HG02840 (cell line): ENCODE measurements around the gene ARHGDIA.

Experiments
- ATAC-seq: cut with Tn5 transposase; IDR thresholded peaks from one replicate; pipeline ENCODE4 v1.9.1; 2021; ENCODE audit warnings: mild to moderate bottlenecking, moderate library complexity, moderate number of reproducible peaks; ENCODE audit not compliant: unreplicated experiment, low FRiP score

The ARHGDIA gene

DNA sequence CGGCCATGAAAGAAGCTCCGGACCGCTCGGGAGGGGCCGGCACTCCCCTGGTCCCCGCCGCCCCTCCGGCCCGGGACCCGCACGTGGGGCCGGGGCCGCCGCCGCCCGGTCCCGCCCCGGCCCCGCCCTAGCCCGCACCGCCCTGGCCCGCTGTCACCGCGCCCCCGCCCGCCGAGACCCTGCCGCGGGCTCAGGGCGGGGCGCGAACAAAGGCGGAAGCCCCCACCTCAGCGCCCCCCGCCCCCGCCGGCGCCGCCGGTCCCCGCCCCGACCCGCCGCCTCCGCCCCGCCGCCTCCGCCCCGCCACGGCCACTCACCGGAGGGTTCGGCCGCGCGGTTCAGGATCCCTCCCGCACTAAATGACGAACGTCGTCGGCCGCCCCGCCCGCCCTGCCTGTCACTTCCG is at the start of gene ARHGDIA:
Gene ARHGDIA, minus strand, starts transcription at position 357 of the 406 bp plus-strand sequence. CDS start 1,407 bp downstream, outside the sequence.
- peak; percentile 21 for ATAC-seq

DNA sequence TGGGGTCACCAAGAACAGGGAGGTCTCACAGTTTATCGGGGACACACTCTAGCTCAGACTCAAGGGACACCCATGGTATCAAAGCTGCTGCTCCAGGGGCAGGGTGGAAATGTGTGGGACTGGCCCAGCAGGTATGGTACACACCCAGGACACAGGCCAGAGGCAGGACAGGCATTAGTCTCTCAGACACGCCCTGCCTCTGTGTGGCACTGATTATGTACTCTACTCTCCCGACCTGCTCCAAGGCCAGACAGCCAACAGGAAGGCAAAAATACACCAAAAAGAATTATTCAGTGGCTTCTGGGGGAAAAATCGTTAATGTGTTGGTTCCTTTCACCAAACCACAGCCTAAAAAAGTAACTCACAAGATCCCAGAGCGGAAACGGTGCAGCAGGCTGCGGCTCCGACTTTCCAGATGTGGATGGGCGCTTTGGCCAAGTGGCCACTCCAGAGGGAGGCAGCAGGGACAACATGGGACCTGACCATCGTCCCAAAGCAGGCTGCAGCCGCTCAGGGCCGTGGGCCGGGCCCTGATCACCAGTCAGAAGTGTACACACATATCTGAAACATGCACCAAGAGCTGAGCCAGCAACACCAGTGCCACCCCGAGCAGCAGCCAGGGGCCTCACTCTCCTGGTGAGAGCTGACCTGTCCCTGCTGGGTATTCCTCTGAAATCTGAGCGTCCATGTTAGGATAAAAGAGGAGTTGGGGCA is 47.9 kb upstream of the ARHGDIA start:
- no peak for ATAC-seq

- ATAC-seq = peak; percentile 20
Observed at GRCh38 chr17:81918333-81918669, 47.2 kb upstream of the ARHGDIA start.

DNA sequence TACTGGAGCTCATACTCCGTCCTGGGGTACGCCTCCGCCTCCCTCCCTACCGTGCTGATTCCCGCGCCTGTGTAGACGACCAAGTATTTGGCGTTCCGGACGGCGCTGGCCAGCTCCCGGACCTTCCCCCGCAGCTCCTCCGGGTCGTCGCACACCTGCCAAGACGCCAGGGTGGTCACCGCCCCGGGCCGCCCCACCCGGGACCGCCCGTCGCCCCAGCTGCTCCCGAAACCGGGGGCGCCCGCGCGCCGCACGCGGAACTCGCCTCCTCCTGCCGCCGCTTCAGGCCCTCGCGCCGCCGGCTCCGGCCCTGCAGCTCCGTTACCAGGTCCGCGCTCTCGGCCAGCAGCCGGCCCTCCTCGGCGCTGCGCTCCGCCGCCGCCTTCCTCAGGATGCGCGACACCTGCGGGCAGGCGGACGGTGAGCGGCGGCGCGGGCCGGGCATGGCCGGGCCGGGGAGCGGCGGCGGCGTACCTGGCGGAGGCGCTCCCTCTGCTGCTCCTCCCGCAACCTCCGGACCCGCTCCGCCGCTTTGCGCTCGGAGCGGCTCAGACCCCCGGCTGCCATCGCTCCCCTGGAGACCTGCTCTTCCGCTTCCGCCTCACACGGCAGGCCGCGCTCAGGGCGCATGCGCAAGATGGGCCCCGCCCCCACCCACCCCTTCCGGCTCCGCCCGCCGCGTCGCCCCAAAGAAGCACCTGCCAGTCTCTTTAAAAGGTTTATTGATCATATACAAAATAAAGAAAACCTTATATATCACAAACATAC is 46.6 kb upstream of the ARHGDIA start, which contains the start of gene SIRT7:
Gene SIRT7, minus strand, starts transcription at position 612 of the 768 bp plus-strand sequence. Its CDS starts 45 bp downstream, at position 567.
- ATAC-seq = peak; percentile 69

DNA sequence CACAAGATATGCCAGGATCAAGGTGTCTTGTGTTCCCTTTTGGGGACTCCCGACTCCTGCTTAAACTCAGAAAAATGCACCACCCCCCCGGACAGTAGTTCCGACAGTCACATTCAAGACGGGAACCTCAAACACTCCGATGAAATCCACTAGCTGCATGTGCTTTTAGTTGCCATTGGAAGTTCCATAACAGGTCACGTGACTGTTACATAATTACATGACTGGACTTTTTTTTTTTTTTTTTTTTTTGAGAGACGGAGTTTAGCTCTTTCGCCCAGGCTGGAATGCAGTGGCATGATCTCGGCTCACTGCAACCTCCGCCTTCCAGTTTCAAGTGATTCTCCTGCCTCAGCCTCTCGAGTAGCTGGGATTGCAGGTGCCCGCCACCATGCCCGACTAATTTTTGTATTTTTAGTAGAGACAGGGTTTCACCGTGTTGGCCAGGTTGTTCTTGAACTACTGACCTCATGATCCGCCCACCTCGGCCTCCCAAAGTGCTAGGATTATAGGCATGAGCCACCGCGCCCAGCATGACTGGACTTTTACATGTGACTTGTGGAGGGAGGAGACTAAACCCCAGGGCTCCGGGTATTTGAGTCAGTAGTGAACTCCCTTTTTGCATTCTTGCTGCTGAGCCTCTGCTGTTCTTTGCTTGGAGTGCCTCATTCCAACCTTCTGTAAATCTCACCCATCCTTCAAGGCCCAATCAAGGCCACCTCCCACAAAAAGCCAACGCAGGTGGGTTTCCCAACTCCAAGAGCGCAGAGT is 45.3 kb upstream of the ARHGDIA start:
- ATAC-seq = no peak

DNA sequence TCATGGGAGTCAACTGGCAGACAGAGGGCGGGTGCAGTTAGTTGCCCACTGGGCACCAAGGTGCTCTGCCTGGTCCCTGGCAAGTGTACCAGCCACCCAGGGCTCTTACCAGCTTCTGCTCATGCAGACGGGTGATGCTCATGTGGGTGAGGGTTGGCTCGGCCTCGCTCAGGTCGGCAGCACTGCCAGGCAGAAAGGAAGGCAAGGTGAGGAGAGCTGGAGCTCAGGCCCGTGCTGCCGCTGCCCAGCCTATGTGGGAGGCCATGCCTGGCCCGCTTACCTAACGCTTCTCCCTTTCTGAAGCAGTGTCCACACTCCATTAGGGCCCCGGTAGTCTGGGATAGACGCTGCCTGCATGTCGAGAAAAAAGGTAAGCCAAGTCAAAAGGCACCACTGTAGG is 44.2 kb upstream of the ARHGDIA start:
- ATAC-seq = no peak

- no peak for ATAC-seq
Observed at GRCh38 chr17:81914103-81914850, 43.1 kb upstream of the ARHGDIA start.

- ATAC-seq = no peak
Observed at GRCh38 chr17:81913394-81914102, 42.4 kb upstream of the ARHGDIA start.

GRCh38 chr17:81912441-81913309 is 41.5 kb upstream of the ARHGDIA start:
- no peak for ATAC-seq

DNA sequence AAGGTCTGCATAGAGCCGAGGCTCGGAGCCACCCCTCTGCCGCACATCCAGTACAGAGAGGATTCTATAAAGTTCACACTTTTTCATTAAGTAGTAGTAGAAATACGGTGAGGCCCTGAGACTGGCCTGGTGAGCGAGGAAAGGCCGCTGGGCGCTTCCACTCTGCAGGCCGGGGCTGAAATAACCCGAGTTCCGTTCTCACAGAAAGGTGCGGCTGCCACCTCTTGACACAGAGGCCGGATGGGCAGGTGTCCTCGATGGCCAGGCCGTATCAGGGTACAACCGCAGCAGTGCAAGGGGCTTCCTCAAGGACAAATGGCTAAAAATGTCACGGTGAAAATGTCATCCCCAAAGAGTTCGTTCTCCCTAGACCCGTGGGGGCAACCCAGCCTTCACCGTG is 40.8 kb upstream of the ARHGDIA start:
- no peak for ATAC-seq

DNA sequence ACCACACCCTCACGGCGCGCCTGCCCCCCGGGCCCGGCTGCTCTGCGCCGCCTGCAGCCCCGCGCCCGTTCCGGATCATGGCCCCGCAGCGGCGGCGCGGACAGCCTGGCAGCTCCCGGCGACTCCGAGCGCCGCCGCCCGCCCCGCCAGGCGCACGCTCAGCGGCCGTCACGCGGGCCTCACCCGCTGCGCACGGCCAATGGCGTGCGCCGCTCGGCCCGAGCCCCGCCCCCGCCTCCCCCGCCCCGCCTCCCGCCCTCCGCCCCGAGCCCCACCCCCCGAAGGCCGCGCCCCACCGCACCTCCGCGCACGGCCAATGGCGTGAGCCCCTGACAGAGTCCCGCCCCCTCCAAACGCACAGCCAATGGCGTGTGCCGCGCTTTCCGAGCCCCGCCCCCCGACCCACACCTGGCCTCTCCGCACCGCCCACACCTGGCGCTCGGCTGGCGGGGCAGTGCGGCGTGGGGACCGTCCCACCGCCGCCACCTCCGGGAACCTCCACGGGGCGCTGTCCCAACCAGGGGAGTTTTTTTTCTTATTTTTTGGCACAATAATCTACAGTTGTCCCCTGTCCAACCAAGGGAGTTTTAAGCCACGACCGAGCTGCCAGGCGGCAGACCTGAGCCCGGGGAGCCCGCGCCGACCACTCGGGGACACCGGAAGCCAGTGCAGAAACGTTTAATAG is 40.3 kb upstream of the ARHGDIA start, which contains the start of gene PCYT2:
Gene PCYT2, minus strand, starts transcription at position 123 of the 685 bp plus-strand sequence. Its CDS starts 44 bp downstream, at position 79.
- peak; percentile 65 for ATAC-seq

DNA sequence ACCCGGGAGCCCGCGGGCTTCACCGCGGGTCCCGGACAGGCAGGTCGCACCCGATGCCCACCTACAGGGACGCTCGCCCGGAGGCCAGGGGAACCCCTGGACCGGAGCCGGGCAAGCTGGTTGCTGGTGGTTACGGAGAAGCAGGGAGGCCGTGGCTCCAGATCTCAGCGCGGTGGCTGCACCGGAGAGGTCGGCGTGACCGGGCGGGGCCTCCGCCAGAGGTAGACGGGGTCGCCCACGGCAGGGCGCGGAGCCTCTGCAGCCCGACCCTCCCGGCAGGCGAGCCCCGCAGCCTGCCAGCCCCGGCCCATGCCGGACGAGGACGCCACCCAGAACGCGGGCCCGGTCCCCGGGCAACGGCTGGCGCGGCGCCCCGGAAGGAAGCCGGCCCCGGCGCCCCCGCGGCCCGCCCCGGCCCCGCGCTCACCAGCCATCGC is 39.7 kb upstream of the ARHGDIA start:
- peak; percentile 28 for ATAC-seq

DNA sequence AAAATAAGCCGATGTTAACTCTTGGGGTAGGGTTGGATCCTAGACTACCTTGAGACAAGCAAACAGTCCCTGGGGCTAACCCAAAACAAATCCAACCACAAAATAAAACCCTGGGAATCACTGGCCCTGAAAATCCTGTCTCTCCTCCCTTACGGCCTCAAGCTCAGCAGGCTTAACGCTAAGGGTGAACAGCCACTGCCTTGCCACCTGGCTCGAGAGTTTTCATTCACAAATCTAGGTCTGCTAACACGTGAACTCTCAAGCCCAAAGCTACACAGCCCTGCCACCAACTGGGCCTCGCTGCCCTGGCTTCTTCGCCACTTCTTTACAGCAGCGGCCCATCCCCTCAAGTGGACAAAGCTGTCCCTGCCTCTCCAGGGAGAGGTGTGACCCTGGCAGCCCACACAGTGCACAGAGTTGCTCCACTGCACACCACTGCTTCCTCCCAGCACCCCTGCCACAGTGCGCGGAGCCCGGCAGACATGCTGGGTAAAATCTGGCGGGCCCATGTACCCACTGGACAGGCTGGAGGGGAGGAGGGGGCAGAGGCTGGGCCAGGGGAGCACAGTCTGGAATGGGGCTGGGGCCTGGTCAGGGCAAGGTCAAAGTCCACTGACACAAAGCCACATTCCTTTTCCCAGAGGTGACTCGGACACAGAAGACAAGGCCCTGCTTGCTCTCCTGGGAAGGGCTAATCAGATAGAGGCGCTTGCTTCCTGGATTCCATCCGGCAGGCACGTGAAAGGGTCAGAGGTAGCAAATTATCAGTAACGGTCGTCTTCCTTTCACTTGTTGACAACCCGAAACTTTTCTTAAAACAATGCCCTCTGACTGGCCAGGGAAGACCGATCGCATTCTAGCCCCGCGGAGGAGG is 39.1 kb upstream of the ARHGDIA start:
- ATAC-seq = no peak

GRCh38 chr17:81909231-81909630 is 38.1 kb upstream of the ARHGDIA start:
- no peak for ATAC-seq

DNA sequence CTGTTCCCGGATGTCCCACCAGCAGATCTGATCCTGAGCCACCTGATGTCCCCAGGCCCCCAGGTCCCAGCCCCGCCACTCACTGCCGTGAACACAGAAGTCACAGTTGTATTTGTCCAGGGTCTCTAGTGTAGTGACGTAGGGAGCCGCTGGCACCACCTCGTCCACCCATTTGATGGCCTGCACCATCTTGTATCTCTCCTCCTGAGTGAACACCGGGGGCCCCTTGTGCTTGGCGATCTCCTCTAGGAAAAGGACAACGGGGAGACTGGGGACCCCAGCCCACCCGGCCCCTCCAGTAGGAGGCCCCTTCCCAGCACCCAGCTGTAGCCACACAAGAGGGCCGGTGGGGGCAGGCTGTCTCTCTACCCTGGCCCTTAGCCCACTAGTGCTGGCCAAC is 37.7 kb upstream of the ARHGDIA start:
- no peak for ATAC-seq

DNA sequence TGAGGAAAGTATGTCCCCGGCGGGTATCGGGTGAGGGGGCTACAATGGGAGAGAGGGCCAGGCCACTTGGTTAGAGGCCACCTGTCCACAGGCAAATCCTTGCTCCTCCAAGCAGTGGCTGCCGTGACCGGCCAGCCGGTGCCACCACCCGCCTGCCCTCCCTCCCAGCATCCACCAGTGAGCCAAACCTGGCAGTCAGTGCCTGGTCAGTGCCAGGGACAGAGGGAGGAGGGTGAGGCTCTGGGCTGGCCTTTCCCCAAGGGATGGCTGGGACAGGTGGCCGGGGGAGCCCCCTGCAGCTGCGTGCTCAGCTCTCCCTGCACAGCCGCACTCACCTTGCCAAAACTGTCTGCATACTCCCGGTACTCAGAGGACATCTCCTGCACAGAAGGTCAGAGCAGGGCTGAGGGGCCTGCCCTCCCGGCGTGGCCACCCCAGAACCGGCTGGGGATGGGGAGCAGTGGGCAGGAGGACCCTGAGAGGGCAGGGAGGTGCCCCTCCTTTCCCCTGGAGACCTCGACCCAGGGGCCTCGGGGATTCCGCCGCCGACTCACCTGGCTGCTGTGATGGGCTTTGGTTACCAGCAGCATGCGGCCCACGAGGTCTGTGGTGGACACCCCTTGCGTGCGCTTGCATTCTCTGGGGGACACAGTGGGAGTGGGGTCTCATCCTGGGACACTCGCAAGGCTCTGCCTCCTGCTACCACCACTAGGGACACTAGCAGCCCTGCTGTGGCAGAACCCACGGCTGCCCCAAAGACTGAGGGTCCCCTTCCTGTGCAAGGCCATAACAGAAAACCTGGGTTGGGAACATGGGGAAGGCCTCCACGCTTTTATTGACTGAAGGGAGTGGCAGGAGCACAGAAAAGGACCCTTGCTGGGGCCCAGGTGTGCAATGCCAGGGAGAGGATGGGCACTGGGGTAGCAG is 36.3 kb upstream of the ARHGDIA start:
- no peak for ATAC-seq
